Measurements from ENCODE around the gene NXT2.
"Not testable (repeated sequence)": the region's sequence is repeated elsewhere in the genome, so short reads cannot be mapped to it uniquely, and the experiment has no call there.

The NXT2 gene

DNA sequence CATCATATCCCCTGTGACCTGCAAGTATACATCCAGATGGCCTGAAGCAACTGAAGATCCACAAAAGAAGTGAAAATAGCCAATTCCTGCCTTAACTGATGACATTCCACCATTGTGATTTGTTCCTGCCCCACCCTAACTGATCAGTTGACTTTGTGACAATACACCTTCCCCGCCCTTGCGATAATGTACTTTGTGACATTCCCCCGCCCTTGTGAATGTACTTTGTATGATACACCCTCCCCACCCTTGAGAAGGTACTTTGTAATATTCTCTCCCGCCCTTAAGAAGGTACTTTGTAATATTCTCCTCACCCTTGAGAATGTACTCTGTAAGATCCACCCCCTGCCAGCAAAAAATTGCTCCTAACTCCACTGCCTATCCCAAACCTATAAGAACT, 39.4 kb downstream of the NXT2 start:
- H3K4me3 Mint-ChIP-seq, H3K27me3 Mint-ChIP-seq, H3K9me3 Mint-ChIP-seq, DNase-seq, CTCF ChIA-PET, H3K36me3 Mint-ChIP-seq, H3K27ac Mint-ChIP-seq, H3K4me1 Mint-ChIP-seq: not testable (repeated sequence)

GRCh38 chrX:109577055-109577454, 40.4 kb downstream of the NXT2 start:
- Mint-ChIP-seq H3K4me3 (no peak overlapping the region), H3K9me3 (no peaks in the 10 kb centered on the region), H3K27ac (no peak overlapping the region), H3K36me3 (no peaks in the 10 kb centered on the region), H3K27me3 (no peaks in the 10 kb centered on the region), H3K4me1 (no peaks in the 10 kb centered on the region)
- no peak for DNase-seq
- CTCF ChIA-PET = no interaction called here

DNA sequence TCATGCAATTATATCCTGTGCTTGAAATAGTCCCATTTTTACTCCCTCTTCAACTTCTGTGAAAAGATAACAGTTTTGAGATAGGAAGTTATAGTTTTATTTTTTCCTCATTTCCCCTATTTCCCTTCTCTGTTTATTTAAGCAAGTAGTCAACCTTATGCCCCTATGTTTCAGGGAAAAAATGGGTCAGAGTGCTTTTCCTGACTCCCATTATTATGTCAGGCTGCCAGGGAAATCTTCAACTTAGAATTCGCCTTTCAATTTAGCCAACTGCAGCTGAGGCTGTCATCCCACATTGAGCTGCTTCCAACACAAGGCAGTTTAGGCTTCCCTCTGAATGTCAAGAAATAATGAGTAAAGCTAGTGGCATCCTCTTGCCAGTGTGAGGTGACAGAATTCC, 42.3 kb downstream of the NXT2 start:
- Mint-ChIP-seq H3K9me3 (no peaks in the 10 kb centered on the region), H3K27ac (no peak overlapping the region), H3K4me3 (no peak overlapping the region), H3K36me3 (no peaks in the 10 kb centered on the region), H3K4me1 (no peaks in the 10 kb centered on the region), H3K27me3 (no peaks in the 10 kb centered on the region)
- CTCF ChIA-PET = no interaction called here
- no peak for DNase-seq

- Mint-ChIP-seq H3K4me1 (no peaks in the 10 kb centered on the region), H3K27me3 (no peaks in the 10 kb centered on the region), H3K4me3 (no peak overlapping the region), H3K9me3 (no peaks in the 10 kb centered on the region), H3K36me3 (no peaks in the 10 kb centered on the region), H3K27ac (no peak overlapping the region)
- CTCF ChIA-PET = no interaction called here
- no peak for DNase-seq
Measured at GRCh38 chrX:109585488-109585887, 48.8 kb downstream of the NXT2 start.

DNA sequence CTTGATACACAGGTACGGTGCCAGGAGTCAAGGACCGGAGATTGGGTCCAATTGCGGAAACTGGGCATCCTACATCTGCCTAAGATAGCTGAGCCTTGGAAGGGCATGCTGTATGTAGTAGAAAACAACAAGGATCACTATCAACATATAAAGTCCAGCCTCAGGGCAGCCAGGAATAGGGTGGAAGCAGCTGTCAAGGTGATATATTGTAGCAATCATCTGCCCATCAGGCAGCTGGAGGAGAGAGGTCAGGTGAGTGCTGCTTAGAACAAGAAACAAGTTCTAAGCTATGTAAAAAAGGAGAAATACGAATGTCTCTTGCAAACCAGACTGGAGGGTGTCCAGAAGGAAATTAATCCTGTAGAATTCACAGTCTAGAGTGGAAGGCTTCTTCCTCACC, 53.5 kb downstream of the NXT2 start:
- no peaks in the 10 kb centered on the region for H3K4me1 Mint-ChIP-seq
- CTCF ChIA-PET = no interaction called here

More for the DNA sequence above, 53.5 kb downstream of the NXT2 start:
- H3K4me3 Mint-ChIP-seq = no peak overlapping the region
- no peaks in the 10 kb centered on the region for H3K36me3 Mint-ChIP-seq
- no peaks in the 10 kb centered on the region for H3K9me3 Mint-ChIP-seq
- no peak for DNase-seq
- H3K27ac Mint-ChIP-seq = no peak overlapping the region
- H3K27me3 Mint-ChIP-seq = peaks cover 6% of the 10 kb centered on the region

Data from activated naive CD4-positive, alpha-beta T cell treated with anti-CD3 and anti-CD28 coated beads, Interleukin-2, amount 10 ng/mL, durations not matched to agents 7 days and 5 days (primary cell).